HG03439 (cell line): ENCODE data around the gene CD300A.
"Not testable (repeated sequence)": the region's sequence is repeated elsewhere in the genome, so short reads cannot be mapped to it uniquely, and the experiment has no call there.

Experiments
- ATAC-seq: cut with Tn5 transposase; IDR thresholded peaks from one replicate; pipeline ENCODE4 v1.9.1; 2021; ENCODE audit warnings: mild to moderate bottlenecking, moderate library complexity; ENCODE audit not compliant: unreplicated experiment

Gene CD300A

GRCh38 chr17:74478420-74479100 lies 12.1 kb downstream of the CD300A start:
- no peak for ATAC-seq

GRCh38 chr17:74480290-74480689 lies 13.9 kb downstream of the CD300A start:
- ATAC-seq = no peak

- ATAC-seq = no peak
Observed at GRCh38 chr17:74481621-74482020, 15.2 kb downstream of the CD300A start.

GRCh38 chr17:74484066-74484465 lies 17.6 kb downstream of the CD300A start:
- no peak for ATAC-seq

- ATAC-seq = no peak
Observed at GRCh38 chr17:74485022-74485743, 18.7 kb downstream of the CD300A start.

- no peak for ATAC-seq
Observed at GRCh38 chr17:74485841-74486240, 19.4 kb downstream of the CD300A start.

- not testable (repeated sequence) for ATAC-seq
Observed at GRCh38 chr17:74488276-74488675, 21.8 kb downstream of the CD300A start.

GRCh38 chr17:74490716-74491115 lies 24.3 kb downstream of the CD300A start:
- no peak for ATAC-seq

GRCh38 chr17:74491626-74492025 lies 25.2 kb downstream of the CD300A start:
- ATAC-seq = no peak

GRCh38 chr17:74493331-74493833 lies 26.9 kb downstream of the CD300A start:
- no peak for ATAC-seq

GRCh38 chr17:74497471-74497870 lies 31.0 kb downstream of the CD300A start:
- no peak for ATAC-seq

GRCh38 chr17:74499992-74500391 lies 33.6 kb downstream of the CD300A start:
- no peak for ATAC-seq

GRCh38 chr17:74502861-74503260 lies 36.4 kb downstream of the CD300A start:
- ATAC-seq = no peak

GRCh38 chr17:74503949-74504348 lies 37.5 kb downstream of the CD300A start:
- ATAC-seq = not testable (repeated sequence)

GRCh38 chr17:74508156-74508555 lies 41.7 kb downstream of the CD300A start:
- no peak for ATAC-seq

- ATAC-seq = no peak
Observed at GRCh38 chr17:74512036-74512435, 45.6 kb downstream of the CD300A start.

GRCh38 chr17:74512624-74513091 lies 46.2 kb downstream of the CD300A start:
- ATAC-seq = peak; percentile 52

- ATAC-seq = no peak
Observed at GRCh38 chr17:74513987-74514631, 47.7 kb downstream of the CD300A start.

- no peak for ATAC-seq
Observed at GRCh38 chr17:74514632-74515334, 48.3 kb downstream of the CD300A start.

- no peak for ATAC-seq
Observed at GRCh38 chr17:74515941-74516340, 49.5 kb downstream of the CD300A start.
